ENCODE data around the gene TEX48.

The TEX48 gene, protein sequence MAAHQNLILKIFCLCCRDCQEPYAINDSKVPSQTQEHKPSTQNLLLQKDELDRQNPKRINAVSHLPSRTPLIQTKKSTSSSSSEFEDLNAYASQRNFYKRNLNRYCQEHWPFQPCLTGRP

GRCh38 chr9:114681594-114682332 is at the start of gene TEX48:
Gene TEX48 (minus strand): TSS chr9:114682192. CDS start chr9:114671723, 10,469 bp downstream.
- DNase-seq = peak; percentile 54

DNA sequence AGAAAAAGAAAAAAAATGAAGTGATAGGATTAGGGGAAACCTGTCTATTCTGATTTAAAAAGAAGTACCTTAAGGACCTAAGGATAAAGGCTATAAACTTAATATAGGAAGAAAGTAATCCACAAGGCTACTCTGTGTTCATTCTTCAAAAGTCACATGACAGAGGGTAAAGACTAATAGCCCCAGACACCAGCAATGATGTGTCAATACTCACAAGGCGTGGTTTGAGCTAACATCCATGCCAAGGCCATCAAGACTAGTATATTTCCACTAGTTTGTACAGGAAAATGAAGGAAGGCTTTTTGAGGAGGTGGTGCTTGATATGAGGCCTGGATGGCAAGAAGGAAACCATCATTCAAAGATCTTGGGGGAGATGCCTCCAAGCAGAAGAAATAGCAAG is 49.7 kb upstream of the TEX48 start:
- DNase-seq = no peak

- DNase-seq = no peak
Measured at GRCh38 chr9:114729706-114730105, 47.7 kb upstream of the TEX48 start.

DNA sequence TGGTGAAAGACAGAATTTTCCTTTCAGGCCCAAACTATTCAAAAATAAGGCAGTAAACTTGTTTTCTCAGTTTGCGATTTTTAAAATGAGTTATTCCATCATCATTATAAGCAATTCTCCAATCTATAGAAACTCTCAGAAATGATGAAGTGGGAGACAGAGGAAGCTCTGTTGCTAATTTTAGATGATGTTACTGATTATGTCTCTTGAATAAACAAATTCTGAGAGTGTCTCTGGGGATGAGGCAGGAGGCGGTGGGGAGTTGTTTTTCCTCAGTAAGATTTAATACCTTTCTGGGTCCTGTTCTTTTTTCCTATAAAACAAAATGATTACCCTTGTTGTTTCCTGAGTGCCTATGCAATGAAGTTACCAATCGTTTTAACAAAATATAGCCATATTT is 43.9 kb upstream of the TEX48 start:
- DNase-seq = no peak

GRCh38 chr9:114724744-114725143 is 42.8 kb upstream of the TEX48 start:
- no peak for DNase-seq

DNA sequence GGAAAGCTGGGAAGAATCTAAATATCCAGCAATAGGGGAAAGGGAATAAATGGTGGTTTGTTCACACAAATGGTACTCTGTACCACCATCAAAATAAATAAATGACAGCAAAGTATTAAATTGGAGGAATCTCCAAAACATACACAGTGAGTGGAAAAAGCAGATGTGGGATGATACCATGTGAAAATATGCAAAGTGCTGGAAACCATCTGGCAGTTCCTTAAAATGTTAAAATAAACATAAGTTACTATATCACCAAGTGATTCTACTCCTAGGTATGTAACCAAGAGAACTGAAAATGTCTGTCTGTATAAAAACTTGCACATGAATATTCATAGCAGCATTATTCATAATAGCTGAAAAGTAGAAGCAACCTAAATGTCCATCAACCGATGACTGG is 41.9 kb upstream of the TEX48 start:
- DNase-seq = no peak

DNA sequence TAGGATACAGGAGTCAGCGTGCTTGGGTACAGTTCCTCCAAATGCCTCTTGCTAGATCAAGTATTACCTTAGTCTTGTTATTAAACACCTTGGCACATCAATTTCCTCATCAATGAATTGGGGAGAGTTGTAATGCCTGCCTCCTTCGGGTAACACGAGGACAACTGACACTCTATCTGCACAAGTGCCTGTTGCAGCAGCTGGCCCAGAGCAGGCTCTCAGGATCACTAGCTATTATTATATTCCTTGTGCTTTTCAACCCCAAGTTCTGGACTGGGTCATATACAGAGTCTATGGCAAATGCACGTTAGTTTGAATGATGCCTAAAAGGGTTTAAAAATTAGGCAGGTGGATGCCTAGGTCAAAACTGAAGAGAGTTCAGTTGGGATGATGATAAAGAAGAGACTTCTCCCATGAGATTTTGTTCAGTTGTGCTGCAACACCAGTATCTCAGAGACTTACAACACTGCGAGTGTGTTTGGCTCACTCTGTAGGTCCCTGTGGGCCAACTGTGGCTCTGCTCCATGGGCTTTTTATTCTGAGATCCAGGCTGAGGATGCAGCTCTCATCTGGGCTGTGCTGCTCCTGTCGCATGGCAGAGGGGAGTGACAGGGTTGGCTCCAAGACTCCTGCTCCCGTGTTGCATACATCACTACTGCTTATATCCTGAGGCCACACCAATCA is 41.1 kb upstream of the TEX48 start:
- DNase-seq = no peak

GRCh38 chr9:114722081-114722621 is 40.2 kb upstream of the TEX48 start:
- DNase-seq = no peak

GRCh38 chr9:114721491-114722079 is 39.6 kb upstream of the TEX48 start:
- no peak for DNase-seq

DNA sequence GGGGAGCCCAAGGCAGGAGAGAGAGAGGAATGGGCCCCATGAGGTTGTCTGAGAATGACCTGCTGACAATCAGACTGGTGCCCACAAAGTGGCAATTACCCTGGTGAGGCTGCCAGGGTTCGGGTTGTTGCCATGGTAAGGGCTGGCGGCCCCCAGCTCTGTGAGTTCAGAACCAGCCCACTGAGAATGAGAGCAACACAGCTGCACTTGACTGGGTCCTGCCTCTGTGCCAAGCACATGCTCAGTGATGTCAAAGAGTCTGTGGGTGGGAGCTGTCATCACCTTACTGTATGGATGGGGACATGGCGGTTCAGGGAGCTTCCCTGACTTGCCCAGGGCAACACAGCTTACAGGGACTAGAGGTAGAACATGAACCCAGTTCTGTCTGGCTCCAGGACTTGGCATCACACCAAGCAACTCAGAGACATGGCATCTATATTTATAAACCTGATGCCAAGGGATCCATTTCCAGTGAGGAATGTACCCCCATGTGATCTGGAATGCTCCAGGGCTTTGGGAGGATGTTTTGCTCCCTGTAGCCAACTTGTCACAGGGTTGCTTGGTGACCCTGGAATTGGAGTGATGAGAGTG is 38.2 kb upstream of the TEX48 start:
- no peak for DNase-seq

DNA sequence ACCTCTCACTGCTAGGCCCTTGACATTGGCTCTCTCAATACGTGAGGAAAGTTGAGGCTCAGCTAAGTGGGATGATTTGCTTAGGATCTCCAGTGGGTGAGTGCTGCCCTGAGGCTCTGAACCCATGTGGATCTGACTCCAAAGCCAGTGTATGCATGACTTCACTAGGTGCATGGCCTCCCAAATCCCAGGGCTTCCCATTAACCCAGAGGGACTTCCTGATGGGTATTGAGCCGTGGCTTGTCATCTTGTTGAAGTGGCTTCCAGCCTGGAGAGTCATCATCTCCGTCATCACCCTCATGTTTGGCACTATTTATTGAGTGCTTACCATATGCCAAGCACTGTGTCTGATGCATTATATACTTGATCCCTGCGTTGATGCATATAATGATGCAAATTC is 37.3 kb upstream of the TEX48 start:
- no peak for DNase-seq

DNA sequence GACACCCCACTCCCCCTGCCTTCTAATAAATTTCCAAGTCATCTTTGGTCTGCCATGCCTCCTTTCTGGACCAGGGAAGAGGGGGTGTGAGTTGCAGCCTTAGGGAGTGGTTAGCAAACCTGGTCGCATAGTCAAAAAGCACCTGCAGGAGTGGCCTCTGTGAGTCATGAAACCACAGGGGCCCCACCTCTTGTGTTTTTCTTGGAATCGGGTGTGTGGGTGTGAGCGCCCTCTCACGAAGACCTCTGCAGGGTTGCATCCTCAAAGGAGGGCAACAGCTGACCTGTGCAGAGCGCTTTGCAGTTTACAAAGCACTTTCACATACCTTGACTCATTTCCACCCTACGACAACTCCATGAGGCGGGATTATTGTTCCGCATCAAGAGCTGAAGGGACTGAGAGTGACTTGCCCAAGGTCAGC is 36.8 kb upstream of the TEX48 start:
- DNase-seq = no peak

- DNase-seq = no peak
Measured at GRCh38 chr9:114717908-114718486, 36.0 kb upstream of the TEX48 start.

GRCh38 chr9:114709636-114710035 is 27.6 kb upstream of the TEX48 start:
- DNase-seq = no peak

DNA sequence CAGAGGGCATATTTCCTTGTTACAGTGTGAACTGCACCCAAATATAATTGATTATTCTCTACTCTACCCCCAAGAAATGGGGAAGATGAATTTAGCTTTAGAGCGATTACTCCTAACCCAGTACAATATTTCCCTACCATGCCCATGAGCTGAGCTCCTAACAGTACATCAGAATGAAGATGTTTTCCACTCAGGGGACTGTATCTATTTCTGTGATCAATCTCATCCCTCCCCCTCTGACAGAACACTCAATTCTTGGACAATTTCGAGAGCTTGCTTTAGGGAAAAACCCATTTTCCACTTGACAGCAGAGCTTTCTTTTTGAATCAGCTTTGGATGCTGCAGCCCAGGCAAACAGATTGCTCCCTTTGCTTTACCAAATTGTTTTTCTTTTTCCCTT is 24.7 kb upstream of the TEX48 start:
- DNase-seq = no peak

DNA sequence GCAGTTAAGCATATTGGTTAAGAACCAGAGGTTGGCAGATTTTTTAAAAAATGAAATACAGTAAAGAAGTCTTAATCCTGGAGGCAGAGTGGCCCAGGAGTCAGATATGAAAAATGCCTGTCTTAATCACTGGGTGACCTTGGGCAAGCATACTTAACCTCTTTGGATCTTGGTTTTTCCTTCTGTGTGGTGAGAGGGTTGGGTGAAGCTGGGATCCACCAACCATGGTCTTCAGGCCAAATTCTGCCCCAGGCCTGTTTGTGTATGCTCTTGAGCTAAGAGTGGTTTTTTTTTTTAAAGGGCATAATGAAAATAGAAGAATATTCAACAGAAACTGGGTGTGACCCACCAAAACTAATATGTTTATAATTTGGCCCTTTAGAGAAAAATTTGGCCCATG is 20.0 kb upstream of the TEX48 start:
- no peak for DNase-seq

GRCh38 chr9:114697951-114698351 is 16.0 kb upstream of the TEX48 start:
- no peak for DNase-seq

- DNase-seq = no peak
Measured at GRCh38 chr9:114696814-114697544, 15.0 kb upstream of the TEX48 start.

GRCh38 chr9:114695948-114696347 is 14.0 kb upstream of the TEX48 start:
- DNase-seq = no peak

GRCh38 chr9:114694719-114695269 is 12.8 kb upstream of the TEX48 start:
- no peak for DNase-seq

DNA sequence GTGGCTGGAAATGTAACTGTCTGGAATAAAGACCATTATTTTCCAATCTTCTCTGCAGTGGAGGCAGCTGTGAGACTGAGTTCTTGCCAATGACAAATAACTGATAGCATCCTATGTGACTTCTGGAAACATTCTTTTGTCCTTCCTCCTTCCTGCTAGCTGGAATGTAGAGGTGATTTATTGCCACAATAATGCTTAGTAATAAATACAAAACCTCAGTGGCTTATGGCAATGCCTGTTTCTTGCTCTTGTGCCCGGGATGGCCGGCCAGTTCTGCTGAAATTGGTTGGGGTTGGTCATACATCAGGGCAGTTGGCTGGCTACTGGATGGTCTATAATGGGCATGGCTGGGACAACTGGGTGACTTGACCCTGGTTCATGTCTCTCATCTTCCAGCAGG is 12.2 kb upstream of the TEX48 start:
- no peak for DNase-seq

All from NCI-H1092 treated with DMSO at 0.1 percent for 48 hours (cell line).